Transverse colon (tissue), 4 donors: Measurements from ENCODE around the gene ITGA8. TPM values are rescaled to one million over a fixed set of nuclear protein-coding genes. Genes with fewer than 3 reads are reported as not detected.
"Not testable (repeated sequence)": the region's sequence is repeated elsewhere in the genome, so short reads cannot be mapped to it uniquely, and the experiment has no call there.

ENCODE experiments used
- DNase-seq: peaks from one replicate; pipeline ENCODE4 v3.0.0-alpha.2; 2019
- H3K27ac ChIP-seq, 4 donors: fragments of 200-600 bp; sonication (generic); 2 replicates each; pipeline ENCODE4 v1.5.1; 2016 to 2018; ENCODE audit warnings: inconsistent platforms in 4 of 4
- H3K27me3 ChIP-seq: fragments of 200-600 bp; sonication (generic); 2 replicates; pipeline ENCODE4 v1.5.1; 2017; ENCODE audit warnings: inconsistent platforms
- H3K36me3 ChIP-seq, 4 donors: fragments of 200-600 bp; sonication (generic); 2 replicates each; pipeline ENCODE4 v1.5.1; 2017 to 2019; ENCODE audit warnings: inconsistent platforms in 4 of 4
- H3K4me1 ChIP-seq, 4 donors: fragments of 200-600 bp; sonication (generic); 2 replicates each; pipeline ENCODE4 v1.5.1; 2017 to 2020; ENCODE audit warnings: inconsistent platforms in 4 of 4
- H3K4me3 ChIP-seq, 4 donors: fragments of 200-600 bp; sonication (generic); 1 replicate in 1 of 4; 2 replicates in 3 of 4; pipeline versions ENCODE4 v1.5.1 to v1.6.1; 2017 to 2019; ENCODE audit warnings: inconsistent platforms in 4 of 4
- H3K9me3 ChIP-seq, 2 donors: fragments of 200-600 bp; sonication (generic); 2 replicates each; pipeline ENCODE4 v1.5.1; 2017 to 2019; ENCODE audit warnings: inconsistent platforms in 2 of 2
- EP300 ChIP-seq: sonication (generic); formaldehyde crosslinking; IDR thresholded peaks from one replicate; pipeline ENCODE4 v1.6.1; 2017; ENCODE audit warnings: antibody characterized with exemption, low read depth
- POLR2A ChIP-seq: fragments of 450-650 bp; IDR thresholded peaks from one replicate; pipeline ENCODE4 v1.6.1; 2016; ENCODE audit warnings: antibody characterized with exemption, mild to moderate bottlenecking, moderate library complexity
- POLR2AphosphoS5 ChIP-seq, 3 donors: sonication (generic); formaldehyde crosslinking; IDR thresholded peaks; one replicate each; pipeline ENCODE4 v1.6.1; 2016; ENCODE audit warnings: antibody characterized with exemption in 3 of 3
- WGBS, 2 donors: methylation state at CpG; one replicate each; pipeline ENCODE4 v1.1.5; 2018; ENCODE audit warnings: low coverage in 1 of 2; 5-methylcytosine and 5-hydroxymethylcytosine counted together
- in situ Hi-C, 4 donors: fragments of 200-750 bp; cut with MboI; loops; one replicate each; pipeline versions ENCODE4 v1.15.0 to v1.15.1; 2017; ENCODE audit warnings: low sequenced_read_pairs in 3 of 4, low pct_ligation_motif_present in 1 of 4, low pct_unique_long_range_greater_than_20kb in 1 of 4
- intact Hi-C: fragments of 100-400 bp; cut with DNase I; formaldehyde crosslinking; loops from one replicate; pipeline ENCODE4 v1.15.1; 2023; ENCODE audit warnings: low total_unique reads
- total RNA-seq, 4 donors: library from RNA; depleted of rRNA; stranded (reverse); fragments of >200 nt; gene quantifications; one replicate each; pipeline ENCODE4 v1.1.0, GENCODE V29; 2016
- TF ChIP-seq, protein P1 (sequence below), 5 experiments: fragments of 200-600 bp in 3 of 5; fragments of 450-650 bp in 2 of 5; sonication (generic) in 3 of 5; IDR thresholded peaks; 1 replicate in 2 of 5; 2 replicates in 3 of 5; pipeline ENCODE4 v1.5.1; 2016 to 2017; ENCODE audit warnings: antibody characterized with exemption in 5 of 5, inconsistent platforms in 3 of 5, mild to moderate bottlenecking in 2 of 5, moderate library complexity in 1 of 5

Gene ITGA8
- total RNA-seq, 4 donors from 2014 or later, result 1.4 to 4.9 (median 3.3) TPM; not detected in 1

DNA sequence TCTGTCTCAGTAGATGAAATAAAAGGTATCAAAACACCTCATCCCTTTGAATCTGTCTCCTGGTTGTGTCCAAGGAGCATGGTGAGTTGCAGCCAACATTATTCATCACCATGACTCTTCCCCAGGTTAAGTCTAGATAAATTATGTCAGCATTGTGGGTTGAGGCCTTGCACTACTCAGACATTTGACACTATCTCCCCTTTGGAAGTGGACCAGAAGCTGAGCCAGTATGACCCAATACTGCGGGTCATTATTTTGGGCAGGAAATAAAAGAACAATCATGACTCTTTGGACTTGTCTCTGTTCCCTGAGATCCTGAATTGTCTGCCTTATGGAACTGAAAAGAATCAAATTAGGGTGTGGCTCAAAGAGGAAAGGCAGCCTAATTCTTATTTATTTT is 180.5 kb downstream of the ITGA8 start:
- H3K4me1 ChIP-seq, result no peaks in the 10 kb centered on the region
- TF ChIP-seq, protein P1, sequence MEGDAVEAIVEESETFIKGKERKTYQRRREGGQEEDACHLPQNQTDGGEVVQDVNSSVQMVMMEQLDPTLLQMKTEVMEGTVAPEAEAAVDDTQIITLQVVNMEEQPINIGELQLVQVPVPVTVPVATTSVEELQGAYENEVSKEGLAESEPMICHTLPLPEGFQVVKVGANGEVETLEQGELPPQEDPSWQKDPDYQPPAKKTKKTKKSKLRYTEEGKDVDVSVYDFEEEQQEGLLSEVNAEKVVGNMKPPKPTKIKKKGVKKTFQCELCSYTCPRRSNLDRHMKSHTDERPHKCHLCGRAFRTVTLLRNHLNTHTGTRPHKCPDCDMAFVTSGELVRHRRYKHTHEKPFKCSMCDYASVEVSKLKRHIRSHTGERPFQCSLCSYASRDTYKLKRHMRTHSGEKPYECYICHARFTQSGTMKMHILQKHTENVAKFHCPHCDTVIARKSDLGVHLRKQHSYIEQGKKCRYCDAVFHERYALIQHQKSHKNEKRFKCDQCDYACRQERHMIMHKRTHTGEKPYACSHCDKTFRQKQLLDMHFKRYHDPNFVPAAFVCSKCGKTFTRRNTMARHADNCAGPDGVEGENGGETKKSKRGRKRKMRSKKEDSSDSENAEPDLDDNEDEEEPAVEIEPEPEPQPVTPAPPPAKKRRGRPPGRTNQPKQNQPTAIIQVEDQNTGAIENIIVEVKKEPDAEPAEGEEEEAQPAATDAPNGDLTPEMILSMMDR (IDR thresholded peaks at IDR 0.05), result no peak
- TF ChIP-seq POLR2AphosphoS5 (IDR thresholded peaks at IDR 0.05), result no peak
- no peak for TF ChIP-seq EP300
- no peak for TF ChIP-seq POLR2A
- no peak overlapping the region for H3K4me3 ChIP-seq
- no peaks in the 10 kb centered on the region for H3K9me3 ChIP-seq
- intact Hi-C loops, result no loop called here
- H3K36me3 ChIP-seq, result no peaks in the 10 kb centered on the region
- 89% methylated on average over 1 of the region's 1 CpG; no CpG with 5 or more reads in 1 of the 2 donors for WGBS, 2 donors
- in situ Hi-C loops, result no loop called here
- no peak for DNase-seq
- H3K27me3 ChIP-seq, result no peaks in the 10 kb centered on the region
- no peak overlapping the region for H3K27ac ChIP-seq

DNA sequence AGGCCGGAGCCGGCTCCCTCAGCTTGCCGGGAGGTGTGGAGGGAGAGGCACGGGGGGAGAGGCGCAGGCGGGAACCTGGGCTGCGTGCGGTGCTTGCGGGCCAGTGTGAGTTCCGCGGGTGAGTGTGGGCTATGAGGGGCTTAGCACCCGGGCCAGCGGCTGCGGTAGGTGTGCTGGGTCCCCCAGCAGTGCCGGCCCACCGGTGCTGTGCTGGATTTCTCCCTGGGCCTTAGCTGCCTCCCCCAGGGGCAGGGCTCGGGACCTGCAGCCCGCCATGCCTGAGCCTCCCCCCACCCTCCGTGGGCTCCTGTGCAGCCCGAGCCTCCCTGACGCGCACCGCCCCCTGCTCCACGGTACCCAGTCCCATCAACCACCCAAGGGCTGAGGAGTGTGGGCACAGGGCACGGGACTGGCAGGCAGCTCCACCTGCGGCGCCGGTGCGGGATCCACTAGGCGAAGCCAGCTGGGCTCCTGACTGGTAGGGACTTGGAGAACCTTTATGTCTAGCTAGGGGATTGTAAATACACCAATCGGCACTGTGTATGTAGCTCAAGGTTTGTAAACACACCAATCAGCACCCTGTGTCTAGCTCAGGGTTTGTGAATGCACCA is 184.7 kb downstream of the ITGA8 start:
- H3K36me3 ChIP-seq, H3K4me3 ChIP-seq, intact Hi-C loops, H3K27me3 ChIP-seq, H3K9me3 ChIP-seq, H3K27ac ChIP-seq, DNase-seq, H3K4me1 ChIP-seq, in situ Hi-C loops: not testable (repeated sequence)
- WGBS, 2 donors, result 86% methylated on average over 15 of the region's 31 CpGs; no CpG with 5 or more reads in 1 of the 2 donors

DNA sequence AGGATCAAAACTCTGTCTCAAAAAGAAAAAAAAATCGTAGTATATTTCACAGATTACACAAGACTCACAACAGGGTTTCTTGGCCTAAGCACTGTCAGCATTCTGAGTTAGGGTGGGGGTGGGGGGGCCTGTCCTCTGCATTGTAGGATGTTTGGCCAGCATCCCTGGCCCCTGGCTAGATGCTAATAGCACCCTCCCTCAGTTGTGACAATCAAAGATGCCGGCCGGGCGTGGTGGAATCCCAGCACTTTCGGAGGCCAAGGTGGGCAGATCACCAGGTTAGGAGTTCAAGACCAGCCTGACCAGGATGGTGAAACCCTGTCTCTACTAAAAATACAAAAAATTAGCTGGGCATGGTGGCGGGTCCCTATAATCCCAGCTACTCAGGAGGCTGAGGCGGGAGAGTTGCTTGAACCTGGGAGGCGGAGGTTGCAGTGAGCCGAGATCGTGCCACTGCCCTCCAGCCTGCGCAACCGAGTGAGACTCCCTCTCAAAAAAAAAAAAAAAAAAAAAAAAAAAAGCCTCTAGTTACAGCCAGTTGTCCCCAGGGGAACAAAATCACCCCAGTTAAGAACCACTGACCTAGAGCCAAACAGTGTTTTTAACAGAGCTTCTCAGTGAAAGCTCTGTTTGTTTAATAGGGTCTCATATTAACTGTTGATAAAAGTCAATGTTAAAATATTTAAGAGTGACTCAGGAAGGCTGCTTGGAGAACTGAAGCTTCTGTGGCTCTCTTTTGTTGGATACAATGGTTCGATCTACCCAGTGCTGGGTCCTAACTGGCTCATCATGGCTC is 187.6 kb downstream of the ITGA8 start:
- intact Hi-C loops (no loop called here), in situ Hi-C loops (no loop called here)
- no peaks in the 10 kb centered on the region for H3K4me1 ChIP-seq
- WGBS, 2 donors, result 40 to 90% methylated on average over 1 to 13 of the region's 13 CpGs
- no peaks in the 10 kb centered on the region for H3K36me3 ChIP-seq
- H3K27ac ChIP-seq, result no peak overlapping the region
- no peaks in the 10 kb centered on the region for H3K27me3 ChIP-seq
- DNase-seq, result no peak
- H3K4me3 ChIP-seq, result no peak overlapping the region
- TF ChIP-seq POLR2A, result no peak
- TF ChIP-seq, protein P1 (IDR thresholded peaks at IDR 0.05), result no peak
- TF ChIP-seq EP300, result no peak
- TF ChIP-seq POLR2AphosphoS5 (IDR thresholded peaks at IDR 0.05), result no peak
- no peaks in the 10 kb centered on the region for H3K9me3 ChIP-seq

DNA sequence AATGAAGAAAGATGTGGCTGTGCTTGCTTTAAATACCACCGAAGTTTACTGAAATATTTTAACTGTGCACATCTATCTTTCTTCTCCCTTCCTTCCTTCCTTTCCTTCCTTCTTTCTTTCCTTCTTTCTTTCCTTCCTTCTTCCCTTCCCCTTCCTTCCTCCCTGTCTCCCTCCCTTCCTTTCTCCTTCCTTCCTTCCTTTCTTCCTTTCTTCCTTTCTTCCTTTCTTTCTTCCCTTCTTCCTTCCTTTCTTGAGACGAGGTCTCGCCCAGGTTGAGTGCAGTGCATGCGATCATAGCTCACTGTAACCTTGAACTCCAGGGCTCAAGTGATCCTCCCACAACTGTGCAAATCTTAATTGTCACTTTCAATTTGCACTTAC is 190.9 kb downstream of the ITGA8 start:
- no peaks in the 10 kb centered on the region for H3K9me3 ChIP-seq
- DNase-seq, result no peak
- TF ChIP-seq, protein P1 (IDR thresholded peaks at IDR 0.05), result no peak
- TF ChIP-seq EP300, result no peak
- TF ChIP-seq POLR2A, result no peak
- TF ChIP-seq POLR2AphosphoS5 (IDR thresholded peaks at IDR 0.05), result no peak
- in situ Hi-C loops (no loop called here), intact Hi-C loops (no loop called here)
- no peaks in the 10 kb centered on the region for H3K4me1 ChIP-seq
- H3K27me3 ChIP-seq, result no peaks in the 10 kb centered on the region
- H3K27ac ChIP-seq, result no peak overlapping the region
- WGBS, 2 donors, result 61 to 83% methylated on average over 4 of the region's 4 CpGs
- no peaks in the 10 kb centered on the region for H3K36me3 ChIP-seq
- H3K4me3 ChIP-seq, result no peak overlapping the region
